ENCODE data around the gene LGR4.

DNA sequence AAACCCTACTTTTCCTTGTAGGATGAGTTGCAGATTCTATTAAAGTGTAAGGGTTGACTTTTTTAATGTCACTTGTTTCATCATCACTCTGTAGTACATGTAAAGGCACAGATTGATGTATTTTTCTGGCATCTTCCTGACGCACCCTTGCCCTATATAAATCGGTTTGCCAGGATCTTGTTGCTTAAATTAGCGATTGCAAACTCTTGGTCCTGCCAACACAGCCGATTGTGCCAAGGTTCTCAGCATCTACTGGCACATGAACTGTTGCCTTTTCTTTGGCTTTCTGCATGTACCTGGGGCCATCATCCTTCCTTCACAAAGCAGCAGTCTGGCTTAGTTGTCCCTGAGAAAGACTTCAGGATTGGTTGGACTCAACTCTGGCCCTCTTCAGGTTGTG, 41.5 kb upstream of the LGR4 start:
- TF ChIP-seq, protein P1, sequence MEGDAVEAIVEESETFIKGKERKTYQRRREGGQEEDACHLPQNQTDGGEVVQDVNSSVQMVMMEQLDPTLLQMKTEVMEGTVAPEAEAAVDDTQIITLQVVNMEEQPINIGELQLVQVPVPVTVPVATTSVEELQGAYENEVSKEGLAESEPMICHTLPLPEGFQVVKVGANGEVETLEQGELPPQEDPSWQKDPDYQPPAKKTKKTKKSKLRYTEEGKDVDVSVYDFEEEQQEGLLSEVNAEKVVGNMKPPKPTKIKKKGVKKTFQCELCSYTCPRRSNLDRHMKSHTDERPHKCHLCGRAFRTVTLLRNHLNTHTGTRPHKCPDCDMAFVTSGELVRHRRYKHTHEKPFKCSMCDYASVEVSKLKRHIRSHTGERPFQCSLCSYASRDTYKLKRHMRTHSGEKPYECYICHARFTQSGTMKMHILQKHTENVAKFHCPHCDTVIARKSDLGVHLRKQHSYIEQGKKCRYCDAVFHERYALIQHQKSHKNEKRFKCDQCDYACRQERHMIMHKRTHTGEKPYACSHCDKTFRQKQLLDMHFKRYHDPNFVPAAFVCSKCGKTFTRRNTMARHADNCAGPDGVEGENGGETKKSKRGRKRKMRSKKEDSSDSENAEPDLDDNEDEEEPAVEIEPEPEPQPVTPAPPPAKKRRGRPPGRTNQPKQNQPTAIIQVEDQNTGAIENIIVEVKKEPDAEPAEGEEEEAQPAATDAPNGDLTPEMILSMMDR (IDR thresholded peaks at IDR 0.05), result no peak
- no peak for TF ChIP-seq ZFX (IDR thresholded peaks at IDR 0.05; ENCODE audit: borderline replicate concordance)

Data from 22Rv1 (cell line).